Measurements from ENCODE around the gene ZNF69.

- TF ChIP-seq CTCF (IDR thresholded peaks at IDR 0.05; ENCODE audit: poor library complexity) (no peak), EZH2 (IDR thresholded peaks at IDR 0.05; ENCODE audit: borderline replicate concordance) (no peak), EZH2phosphoT487 (IDR thresholded peaks at IDR 0.05; ENCODE audit: low read depth, severe bottlenecking, unreplicated experiment) (no peak)
These were observed 34.2 kb upstream of the ZNF69 start for GRCh38 chr19:11853358-11853757.

All from hepatocyte (in vitro differentiated cells).